GM18861 (cell line): ENCODE measurements around the gene CACNA1G.

Experiments used
- ATAC-seq: cut with Tn5 transposase; IDR thresholded peaks from one replicate; pipeline ENCODE4 v1.9.1; 2021; ENCODE audit not compliant: unreplicated experiment

CACNA1G gene

DNA sequence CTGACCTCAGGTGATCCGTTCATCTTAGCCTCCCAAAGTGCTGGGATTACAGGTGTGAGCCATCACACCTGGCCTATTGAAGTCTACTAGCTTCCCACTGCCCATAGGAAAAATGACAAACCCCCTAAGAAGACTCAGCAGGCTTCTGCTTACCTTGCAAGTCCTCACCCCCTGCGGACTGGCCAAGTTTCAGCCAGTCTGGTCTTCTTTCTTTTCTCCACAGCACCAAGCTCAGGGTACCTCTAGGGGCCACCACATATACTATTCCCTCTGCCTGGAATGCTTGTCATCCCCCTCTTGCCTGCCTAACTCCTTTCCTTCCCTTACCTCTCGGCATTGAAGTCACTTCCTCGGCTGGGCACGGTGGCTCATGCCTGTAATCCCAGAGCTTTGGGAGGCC, 105.3 kb downstream of the CACNA1G start:
- ATAC-seq = no peak

GRCh38 chr17:50666316-50666715, 105.8 kb downstream of the CACNA1G start:
- ATAC-seq = no peak

DNA sequence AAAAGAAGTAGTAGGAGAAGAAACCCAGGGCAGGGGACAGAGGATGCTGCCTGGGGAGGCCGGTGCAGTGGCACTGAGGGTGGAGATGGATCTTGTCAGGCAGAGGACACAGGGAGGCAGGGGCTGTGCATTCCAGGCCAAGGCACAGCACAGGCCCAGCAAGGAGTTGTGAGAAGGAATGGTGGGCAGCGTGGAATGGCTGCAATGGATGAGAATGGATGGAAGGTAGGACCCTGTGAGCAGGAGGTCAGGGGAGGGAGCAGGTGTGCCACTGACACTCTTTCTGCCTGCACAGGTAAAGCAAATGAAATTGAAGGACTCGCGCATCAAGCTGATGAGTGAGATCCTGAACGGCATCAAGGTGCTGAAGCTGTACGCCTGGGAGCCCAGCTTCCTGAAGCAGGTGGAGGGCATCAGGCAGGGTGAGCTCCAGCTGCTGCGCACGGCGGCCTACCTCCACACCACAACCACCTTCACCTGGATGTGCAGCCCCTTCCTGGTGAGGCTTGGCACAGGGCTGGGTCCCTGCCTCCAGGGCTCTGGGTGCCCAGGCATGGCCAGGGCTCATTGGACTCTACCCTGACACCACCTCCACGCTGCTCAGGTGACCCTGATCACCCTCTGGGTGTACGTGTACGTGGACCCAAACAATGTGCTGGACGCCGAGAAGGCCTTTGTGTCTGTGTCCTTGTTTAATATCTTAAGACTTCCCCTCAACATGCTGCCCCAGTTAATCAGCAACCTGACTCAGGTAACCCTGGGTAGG, 106.9 kb downstream of the CACNA1G start:
- ATAC-seq = no peak

DNA sequence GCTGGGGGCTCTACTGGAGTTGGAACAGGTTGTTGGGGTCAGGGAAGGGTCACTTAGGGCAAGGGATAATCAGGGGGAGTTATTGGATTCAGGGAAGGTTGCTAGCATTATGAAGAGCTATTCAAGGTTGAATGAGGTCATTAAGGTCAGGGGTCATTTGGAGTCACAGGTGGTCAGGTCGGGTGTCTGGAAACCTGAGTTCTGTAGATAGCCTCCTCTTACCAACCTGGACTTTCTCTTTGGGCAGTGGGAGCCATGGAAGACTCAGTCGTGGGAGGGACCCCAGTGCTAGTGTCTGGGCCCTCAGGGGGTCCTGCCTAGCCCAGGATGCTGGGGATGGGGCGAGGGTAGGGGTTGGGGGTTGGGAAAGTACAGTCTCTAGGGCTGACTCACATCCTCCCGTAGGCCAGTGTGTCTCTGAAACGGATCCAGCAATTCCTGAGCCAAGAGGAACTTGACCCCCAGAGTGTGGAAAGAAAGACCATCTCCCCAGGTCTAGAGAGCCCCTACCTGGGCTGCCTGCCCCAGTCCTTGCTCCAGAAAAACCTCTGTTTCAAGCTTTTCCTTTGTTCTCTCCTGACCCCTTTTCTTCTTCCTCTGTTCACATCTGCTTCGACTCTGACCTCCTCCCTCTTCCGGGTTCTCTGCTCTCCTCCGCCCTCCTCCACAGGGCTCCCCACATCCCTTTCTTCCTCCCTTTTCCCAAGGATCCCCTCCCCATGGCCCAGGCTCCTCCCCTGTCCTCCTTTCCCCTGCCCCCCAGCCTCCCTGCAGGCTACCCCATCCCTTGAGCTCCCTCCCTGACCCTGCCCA, 107.7 kb downstream of the CACNA1G start:
- ATAC-seq = no peak

DNA sequence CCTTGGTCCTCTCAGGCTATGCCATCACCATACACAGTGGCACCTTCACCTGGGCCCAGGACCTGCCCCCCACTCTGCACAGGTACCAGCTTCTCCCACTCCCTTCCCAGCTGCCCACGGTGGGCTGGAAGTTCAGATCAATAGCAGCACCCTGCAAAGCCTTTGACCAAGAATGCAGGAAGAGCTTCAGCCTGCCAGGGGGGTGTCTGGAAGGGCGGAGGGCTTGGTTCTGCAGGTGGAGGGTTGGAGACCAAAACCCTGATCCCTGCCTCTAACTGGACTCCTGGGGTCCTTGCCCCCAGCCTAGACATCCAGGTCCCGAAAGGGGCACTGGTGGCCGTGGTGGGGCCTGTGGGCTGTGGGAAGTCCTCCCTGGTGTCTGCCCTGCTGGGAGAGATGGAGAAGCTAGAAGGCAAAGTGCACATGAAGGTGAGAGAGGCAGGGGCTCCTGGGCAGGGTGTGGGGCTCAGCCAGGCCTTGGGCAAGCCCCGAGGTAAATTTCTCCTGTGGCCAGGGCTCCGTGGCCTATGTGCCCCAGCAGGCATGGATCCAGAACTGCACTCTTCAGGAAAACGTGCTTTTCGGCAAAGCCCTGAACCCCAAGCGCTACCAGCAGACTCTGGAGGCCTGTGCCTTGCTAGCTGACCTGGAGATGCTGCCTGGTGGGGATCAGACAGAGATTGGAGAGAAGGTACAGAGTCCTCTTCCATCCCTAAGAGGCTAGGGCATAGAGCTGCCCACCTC, 108.5 kb downstream of the CACNA1G start:
- no peak for ATAC-seq

GRCh38 chr17:50672071-50672470, 111.6 kb downstream of the CACNA1G start:
- ATAC-seq = no peak

DNA sequence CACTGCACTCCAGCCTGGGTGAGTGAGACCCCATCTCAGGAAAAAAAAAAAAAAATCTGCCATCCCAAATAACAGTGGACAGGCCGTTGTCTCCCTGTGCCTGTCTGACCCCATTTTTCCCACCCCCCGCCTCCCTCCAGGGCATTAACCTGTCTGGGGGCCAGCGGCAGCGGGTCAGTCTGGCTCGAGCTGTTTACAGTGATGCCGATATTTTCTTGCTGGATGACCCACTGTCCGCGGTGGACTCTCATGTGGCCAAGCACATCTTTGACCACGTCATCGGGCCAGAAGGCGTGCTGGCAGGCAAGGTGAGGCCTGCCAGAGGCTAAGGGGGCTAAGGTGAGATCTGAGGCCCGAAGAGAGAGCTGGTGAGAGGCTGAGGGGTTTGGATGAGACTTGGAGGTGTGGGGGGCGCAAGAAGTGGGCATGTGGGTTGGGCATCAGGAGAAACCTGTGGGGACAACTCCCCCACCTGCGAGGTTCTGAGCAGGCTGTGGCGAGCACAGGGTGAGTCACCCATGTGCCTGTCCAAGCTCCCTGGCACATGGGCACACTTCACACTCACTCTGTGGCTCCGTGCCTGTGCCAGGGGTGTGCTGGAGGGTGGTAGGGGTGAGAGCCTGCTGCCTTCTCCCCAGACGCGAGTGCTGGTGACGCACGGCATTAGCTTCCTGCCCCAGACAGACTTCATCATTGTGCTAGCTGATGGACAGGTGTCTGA, 112.5 kb downstream of the CACNA1G start:
- no peak for ATAC-seq

DNA sequence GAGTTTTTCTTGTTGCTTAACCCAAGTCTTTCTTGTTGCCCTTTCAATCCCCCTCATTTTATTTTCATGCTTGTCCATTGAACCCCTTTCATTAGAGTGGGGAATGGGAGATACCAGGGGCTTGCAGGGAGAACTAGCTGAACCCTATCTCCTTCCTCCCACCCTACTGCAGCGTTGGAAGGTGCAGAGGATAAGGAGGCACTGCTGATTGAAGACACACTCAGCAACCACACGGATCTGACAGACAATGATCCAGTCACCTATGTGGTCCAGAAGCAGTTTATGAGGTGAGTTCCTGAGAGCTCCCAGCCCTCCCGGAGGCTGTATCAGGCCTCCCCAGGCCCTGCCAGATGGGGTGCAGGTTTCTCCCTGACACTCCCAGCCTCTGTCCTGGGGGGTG, 114.7 kb downstream of the CACNA1G start:
- no peak for ATAC-seq

GRCh38 chr17:50675627-50676026, 115.1 kb downstream of the CACNA1G start:
- no peak for ATAC-seq

GRCh38 chr17:50676065-50676975, 115.8 kb downstream of the CACNA1G start:
- ATAC-seq = no peak
